K562 (cell line): ENCODE results near the gene NSMCE1. TPM values are rescaled to one million over a fixed set of nuclear protein-coding genes. Genes with fewer than 3 reads are reported as not detected.
A peak's percentile ranks its signal among the peaks of the same experiment; 100 is the strongest.

Experiments
- BHLHE40 ChIP-seq: IDR thresholded peaks from 2 replicates; pipeline ENCODE4 v1.6.1; 2011; ENCODE audit warnings: low read length, improper control_type of control experiment
- BRF1 ChIP-seq: IDR thresholded peaks from 3 replicates; pipeline ENCODE4 v1.6.1; 2011; ENCODE audit warnings: borderline replicate concordance, mild to moderate bottlenecking; ENCODE audit not compliant: insufficient read length; ENCODE audit errors: extremely low read depth
- CBFA2T2 ChIP-seq: fragments of 450-650 bp; conservative IDR thresholded peaks from 2 replicates; pipeline ENCODE4 v1.6.1; 2017; ENCODE audit warnings: mild to moderate bottlenecking
- CEBPB ChIP-seq: fragments of 450-650 bp; IDR thresholded peaks from 2 replicates; pipeline ENCODE4 v1.6.1; 2016; ENCODE audit warnings: missing genetic modification characterization, missing compliant biosample characterization
- CHCHD3 ChIP-seq: fragments of 250-450 bp; sonication (Bioruptor Pico); IDR thresholded peaks from 2 replicates; pipeline ENCODE4 v2.1.2; 2022; ENCODE audit warnings: mild to moderate bottlenecking
- CHD4 ChIP-seq: fragments of 200-600 bp; sonication (generic); IDR thresholded peaks from 3 replicates; pipeline ENCODE4 v1.6.1; 2012; ENCODE audit warnings: low read depth, mild to moderate bottlenecking, mixed read lengths, low read length, inconsistent platforms; ENCODE audit not compliant: insufficient read depth, insufficient replicate concordance, poor library complexity, severe bottlenecking
- CREB3 ChIP-seq: fragments of 450-650 bp; conservative IDR thresholded peaks from 2 replicates; pipeline ENCODE4 v1.6.1; 2016; ENCODE audit warnings: missing genetic modification characterization, low read depth, mild to moderate bottlenecking, missing compliant biosample characterization, moderate library complexity
- CREM ChIP-seq: IDR thresholded peaks from 2 replicates; pipeline ENCODE4 v1.6.1; 2014; ENCODE audit warnings: antibody characterized with exemption, low read depth
- MEIS2 ChIP-seq: fragments of 450-650 bp; IDR thresholded peaks from 2 replicates; pipeline ENCODE4 v1.6.1; 2014; ENCODE audit warnings: mild to moderate bottlenecking; ENCODE audit not compliant: partially characterized antibody
- NR2C1 ChIP-seq, 2 experiments: fragments of 450-650 bp; IDR thresholded peaks; 2 replicates each; pipeline ENCODE4 v1.6.1; 2017; ENCODE audit warnings: mild to moderate bottlenecking in 2 of 2, antibody characterized with exemption in 1 of 2, inconsistent platforms in 1 of 2, missing compliant biosample characterization in 1 of 2, missing genetic modification characterization in 1 of 2
- NR4A1 ChIP-seq, 2 experiments: fragments of 250-450 bp in 1 of 2; fragments of 450-650 bp in 1 of 2; sonication (Bioruptor Pico) in 1 of 2; IDR thresholded peaks; 2 replicates each; pipeline versions ENCODE4 v1.4.0 to v1.6.1; 2016 to 2020; ENCODE audit warnings: mild to moderate bottlenecking in 2 of 2, missing compliant biosample characterization in 1 of 2, missing genetic modification characterization in 1 of 2, moderate library complexity in 1 of 2
- RBM14 ChIP-seq: fragments of 200-400 bp; formaldehyde crosslinking; IDR thresholded peaks from 2 replicates; pipeline ENCODE4 v1.6.1; 2018; ENCODE audit warnings: low read depth, mild to moderate bottlenecking, low read length, moderate library complexity, borderline replicate concordance; ENCODE audit not compliant: insufficient read depth
- TBP ChIP-seq: optimal IDR thresholded peaks from 2 replicates; pipeline ENCODE3; 2011; ENCODE audit warnings: low read depth, low read length, improper control_type of control experiment
- TFE3 ChIP-seq: fragments of 450-650 bp; formaldehyde crosslinking; IDR thresholded peaks from 2 replicates; pipeline ENCODE4 v1.4.0; 2020; ENCODE audit warnings: mild to moderate bottlenecking, mixed read lengths
- THRAP3 ChIP-seq: fragments of 450-650 bp; IDR thresholded peaks from 2 replicates; pipeline ENCODE4 v1.6.1; 2016; ENCODE audit warnings: mild to moderate bottlenecking, inconsistent platforms, borderline replicate concordance
- U2AF1 ChIP-seq: fragments of 200-400 bp; formaldehyde crosslinking; optimal IDR thresholded peaks from 2 replicates; pipeline ENCODE3; 2017; ENCODE audit warnings: mild to moderate bottlenecking, low read depth, low read length, moderate library complexity
- UBTF ChIP-seq, 2 experiments: IDR thresholded peaks; 2 replicates each; pipeline ENCODE4 v1.6.1; 2012; ENCODE audit warnings: improper control_type of control experiment in 2 of 2, low read depth in 2 of 2, low read length in 2 of 2, borderline replicate concordance in 1 of 2
- ZEB2 ChIP-seq: fragments of 450-650 bp; IDR thresholded peaks from 2 replicates; pipeline ENCODE4 v1.6.1; 2016
- ZFP91 ChIP-seq: sonication (generic); formaldehyde crosslinking; IDR thresholded peaks from 2 replicates; pipeline ENCODE4 v1.8.0; 2022; ENCODE audit warnings: mild to moderate bottlenecking, missing genetic modification reagents
- ZNF830 ChIP-seq: fragments of 250-450 bp; sonication (Bioruptor Pico); IDR thresholded peaks from 2 replicates; pipeline ENCODE4 v1.5.0; 2021; ENCODE audit warnings: mild to moderate bottlenecking
- polyA plus RNA-seq, 8 experiments: library from polyadenylated mRNA; depleted of rRNA in 4 of 8; stranded (reverse) in 5 of 8; unstranded in 3 of 8; fragments of >200 nt; fragmentation: Nextera tagmentation in 2 of 8; fragmentation: Illumina TruSeq in 1 of 8; extraction: Ambion mirVana in 2 of 8; extraction: Trizol in 1 of 8; gene quantifications; 2 replicates each; pipeline versions ENCODE4 v1.2.1 to v1.2.3, GENCODE V29; 2011 to 2014; ENCODE audit warnings: inconsistent platforms in 1 of 8, missing spikeins in 1 of 8
- total RNA-seq, 7 experiments: library from RNA; depleted of rRNA in 6 of 7; stranded (reverse); fragments of >200 nt in 6 of 7; fragmentation: Illumina TruSeq in 2 of 7; extraction: Trizol in 2 of 7; gene quantifications; 2 replicates each; pipeline versions ENCODE4 v1.2.1 to v1.2.3, GENCODE V29; 2011 to 2021; ENCODE audit warnings: low replicate concordance in 1 of 7

NSMCE1 gene
- total and polyA plus RNA-seq, 9 of the 15 experiments (the other 6 are each of a cell fraction or from before 2014, with no cell fraction given), result 52.1 to 163 (median 61.5) TPM

- TF ChIP-seq BRF1 (no peak), TBP (no peak), NR4A1 (CRISPR knock-in tag; IDR thresholded peaks at IDR 0.05) (peak; percentile 51; the same call in 1 of the 2 replicates), NR4A1 (tag; IDR thresholded peaks at IDR 0.05) (no peak), ZEB2 (no peak), ZFP91 (no peak), CREM (no peak), RBM14 (no peak), UBTF (IDR thresholded peaks at IDR 0.05; ENCODE audit: borderline replicate concordance in 1 of 2, low read depth in 2 of 2, low read length in 2 of 2) (no peak), BHLHE40 (no peak; the same call in 1 of the 2 replicates), TFE3 (CRISPR knock-in tag) (no peak), NR2C1 (IDR thresholded peaks at IDR 0.05) (no peak), NR2C1 (tag; IDR thresholded peaks at IDR 0.05) (0 out of 2 replicates have a peak, but pooled peaks have one; percentile 43), THRAP3 (no peak), MEIS2 (peak; percentile 98), ZNF830 (CRISPR knock-in tag) (0 out of 2 replicates have a peak, but pooled peaks have one; percentile 31), U2AF1 (no peak), CHD4 (no peak), CEBPB (tag) (no peak), CHCHD3 (CRISPR knock-in tag) (no peak), CREB3 (tag) (0 out of 2 replicates have a peak, but pooled peaks have one; percentile 18), CBFA2T2 (no peak)
Measured at GRCh38 chr16:27242868-27243590, 25.5 kb downstream of the NSMCE1 start (continued).
